HG03066 (cell line): Measurements from ENCODE around the gene TOPBP1.
A peak's percentile ranks its signal among the peaks of the same experiment; 100 is the strongest.

Experiments
- ATAC-seq: cut with Tn5 transposase; IDR thresholded peaks from one replicate; pipeline ENCODE4 v1.9.1; 2021; ENCODE audit warnings: low read depth; ENCODE audit not compliant: unreplicated experiment

The TOPBP1 gene

GRCh38 chr3:133611534-133611933 lies 50.2 kb downstream of the TOPBP1 start:
- no peak for ATAC-seq

- ATAC-seq: no peak
These were observed 51.7 kb downstream of the TOPBP1 start for GRCh38 chr3:133610031-133610430.

GRCh38 chr3:133608388-133608787 lies 53.4 kb downstream of the TOPBP1 start:
- ATAC-seq: no peak

- ATAC-seq: no peak
These were observed 53.9 kb downstream of the TOPBP1 start for GRCh38 chr3:133607816-133608215.

- ATAC-seq: no peak
These were observed 54.8 kb downstream of the TOPBP1 start for GRCh38 chr3:133606902-133607301.

GRCh38 chr3:133606342-133606741 lies 55.4 kb downstream of the TOPBP1 start:
- no peak for ATAC-seq

GRCh38 chr3:133600572-133601081 lies 61.1 kb downstream of the TOPBP1 start:
- ATAC-seq: no peak

- ATAC-seq: no peak
These were observed 62.5 kb downstream of the TOPBP1 start for GRCh38 chr3:133599280-133599679.

- ATAC-seq: no peak
These were observed 63.3 kb downstream of the TOPBP1 start for GRCh38 chr3:133598405-133598804.

- no peak for ATAC-seq
These were observed 66.4 kb downstream of the TOPBP1 start for GRCh38 chr3:133595341-133595740.

- ATAC-seq: no peak
These were observed 68.5 kb downstream of the TOPBP1 start for GRCh38 chr3:133593243-133593642.

GRCh38 chr3:133592843-133593242 lies 68.9 kb downstream of the TOPBP1 start:
- no peak for ATAC-seq

GRCh38 chr3:133591271-133591742 lies 70.4 kb downstream of the TOPBP1 start:
- no peak for ATAC-seq

- ATAC-seq: no peak
These were observed 72.2 kb downstream of the TOPBP1 start for GRCh38 chr3:133589503-133589902.

- ATAC-seq: no peak
These were observed 72.8 kb downstream of the TOPBP1 start for GRCh38 chr3:133588784-133589465.

GRCh38 chr3:133588035-133588434 lies 73.7 kb downstream of the TOPBP1 start:
- no peak for ATAC-seq

GRCh38 chr3:133583396-133583795 lies 78.3 kb downstream of the TOPBP1 start:
- no peak for ATAC-seq

- ATAC-seq: no peak
These were observed 83.1 kb downstream of the TOPBP1 start for GRCh38 chr3:133578548-133579191.

GRCh38 chr3:133576169-133576568 lies 85.6 kb downstream of the TOPBP1 start:
- no peak for ATAC-seq

GRCh38 chr3:133575086-133575485 lies 86.7 kb downstream of the TOPBP1 start:
- no peak for ATAC-seq

- ATAC-seq: peak; percentile 20
These were observed 87.4 kb downstream of the TOPBP1 start for GRCh38 chr3:133574260-133574881.
